HCT116 (cell line): Measurements from ENCODE around the gene RNU6-7. TPM values are rescaled to one million over a fixed set of nuclear protein-coding genes. Genes with fewer than 3 reads are reported as not detected.
A peak's percentile ranks its signal among the peaks of the same experiment; 100 is the strongest.

ENCODE experiments used
- ATAC-seq: fragments of 200-7000 bp; cut with Tn5 transposase; 2 replicates; pipeline ENCODE4 v1.9.1; 2020; ENCODE audit warnings: mild to moderate bottlenecking, moderate library complexity
- Bru-seq: library from RNA; stranded (reverse); fragments of 400-500 nt; gene quantifications from one replicate; lab custom pipeline; 2021; lab: Mats Ljungman, UMichigan
- BruChase-seq, 2 experiments: library from RNA; stranded (reverse); fragments of 400-500 nt; gene quantifications; one replicate each; lab custom pipeline; 2021; lab: Mats Ljungman, UMichigan
- BruUV-seq: library from RNA; stranded (reverse); fragments of 400-500 nt; replicated peaks from 2 replicates; lab custom pipeline; 2021; lab: Mats Ljungman, UMichigan
- CTCF ChIA-PET: fragments of 300-600 bp; sonication (Branson Sonifier 250); formaldehyde crosslinking; loops from one replicate; lab custom pipeline; 2021; ENCODE audit warnings: antibody characterized with exemption; lab: Charles Lee
- POLR2A ChIA-PET: fragments of 300-600, 350-600 bp; sonication (Branson Sonifier 250); formaldehyde crosslinking; loops from one replicate; lab custom pipeline; 2021; ENCODE audit warnings: antibody characterized with exemption; lab: Charles Lee
- RAD21 ChIA-PET, 2 experiments: fragments of 300-600 bp; sonication (Branson Sonifier 250); formaldehyde crosslinking; loops; one replicate each; lab custom pipeline; 2023; ENCODE audit warnings: low total read pairs in 2 of 2; ENCODE audit not compliant: uncharacterized antibody in 2 of 2, unreplicated experiment in 2 of 2, low non-redundant PET in 1 of 2; lab: Charles Lee
- DNase-seq: peaks from one replicate; pipeline ENCODE4 v3.0.0-alpha.2; 2010; ENCODE audit warnings: low read depth, low spot score
- H2AFZ ChIP-seq: fragments of 200-600 bp; shearing (Covaris generic), sonication (generic); 2 replicates; pipeline ENCODE4 v1.6.1; 2017; ENCODE audit warnings: low read depth, mixed run types, mixed read lengths, antibody characterized with exemption, low read length; ENCODE audit not compliant: poor library complexity, severe bottlenecking
- H3K27ac ChIP-seq: 2 replicates; pipeline ENCODE4 v1.5.1; 2012; ENCODE audit warnings: low read depth, low read length
- H3K27me3 ChIP-seq: fragments of 200-600 bp; sonication (generic); 2 replicates; pipeline ENCODE4 v1.6.1; 2016; ENCODE audit warnings: mixed run types, low read length, mixed read lengths; ENCODE audit not compliant: insufficient read depth
- H3K36me3 ChIP-seq, 2 experiments: fragments of 200-500 bp in 1 of 2; fragments of 200-600 bp in 1 of 2; sonication (Bioruptor generic) in 1 of 2; sonication (generic) in 1 of 2; 2 replicates each; pipeline versions ENCODE4 v1.5.1 to v1.6.1; 2014 to 2016; ENCODE audit warnings: low read length in 2 of 2, inconsistent platforms in 1 of 2, mixed read lengths in 1 of 2, mixed run types in 1 of 2; ENCODE audit not compliant: insufficient read depth in 2 of 2, control insufficient read depth in 1 of 2
- H3K4me1 ChIP-seq, 2 experiments: fragments of 200-600 bp in 1 of 2; sonication (generic) in 1 of 2; 2 replicates each; pipeline versions ENCODE4 v1.5.1 to v1.6.1; 2012 to 2017; ENCODE audit warnings: low read length in 2 of 2, inconsistent platforms in 1 of 2, mild to moderate bottlenecking in 1 of 2, mixed read lengths in 1 of 2, mixed run types in 1 of 2, moderate library complexity in 1 of 2; ENCODE audit not compliant: insufficient read depth in 2 of 2, control insufficient read depth in 1 of 2
- H3K4me2 ChIP-seq: fragments of 200-600 bp; sonication (generic); 2 replicates; pipeline ENCODE4 v1.6.1; 2017; ENCODE audit warnings: mixed run types, low read length, mixed read lengths
- H3K4me3 ChIP-seq, 2 experiments: fragments of 200-600 bp in 1 of 2; sonication (generic) in 1 of 2; replicated peaks in 1 of 2; 2 replicates each; pipeline ENCODE4 v1.5.1; 2011 to 2016; ENCODE audit warnings: low read length in 2 of 2, control low read depth in 1 of 2, low read depth in 1 of 2, mild to moderate bottlenecking in 1 of 2, mixed read lengths in 1 of 2, mixed run types in 1 of 2
- H3K79me2 ChIP-seq: fragments of 200-600 bp; sonication (generic); 2 replicates; pipeline ENCODE4 v1.6.1; 2017; ENCODE audit warnings: mild to moderate bottlenecking, mixed run types, low read length, moderate library complexity, mixed read lengths; ENCODE audit not compliant: insufficient read depth
- H3K9ac ChIP-seq: fragments of 200-600 bp; sonication (generic); 2 replicates; pipeline ENCODE4 v1.6.1; 2016; ENCODE audit warnings: low read length, mixed read lengths
- H3K9me2 ChIP-seq: fragments of 200-600 bp; sonication (generic), shearing (Covaris generic); 2 replicates; pipeline ENCODE4 v1.6.1; 2017; ENCODE audit warnings: mixed run types, mild to moderate bottlenecking, moderate library complexity; ENCODE audit not compliant: insufficient read depth
- H3K9me3 ChIP-seq, 2 experiments: fragments of 200-500 bp in 1 of 2; fragments of 200-600 bp in 1 of 2; sonication (Bioruptor generic) in 1 of 2; sonication (generic) in 1 of 2; 2 replicates each; pipeline ENCODE4 v1.6.1; 2014 to 2017; ENCODE audit warnings: low read length in 2 of 2, mixed read lengths in 2 of 2, inconsistent platforms in 1 of 2, low read depth in 1 of 2, mild to moderate bottlenecking in 1 of 2, mixed run types in 1 of 2, moderate library complexity in 1 of 2; ENCODE audit not compliant: control insufficient read depth in 1 of 2, insufficient read depth in 1 of 2
- H4K20me1 ChIP-seq: fragments of 200-600 bp; sonication (generic), shearing (Covaris generic); 2 replicates; pipeline ENCODE4 v1.6.1; 2017; ENCODE audit warnings: mixed run types, mild to moderate bottlenecking, moderate library complexity; ENCODE audit not compliant: insufficient read depth
- MAX ChIP-seq: IDR thresholded peaks from 2 replicates; pipeline ENCODE4 v1.6.1; 2012
- POLR2A ChIP-seq: IDR thresholded peaks from 2 replicates; pipeline ENCODE4 v1.7.0; 2011; ENCODE audit warnings: borderline replicate concordance; ENCODE audit not compliant: insufficient read depth, insufficient read length; ENCODE audit errors: extremely low read depth
- REST ChIP-seq: IDR thresholded peaks from 2 replicates; pipeline ENCODE4 v1.6.1; 2012; ENCODE audit warnings: low read depth
- SP1 ChIP-seq: IDR thresholded peaks from 2 replicates; pipeline ENCODE4 v1.6.1; 2012; ENCODE audit warnings: low read depth
- ZNF274 ChIP-seq: fragments of 200-500 bp; sonication (Bioruptor generic); IDR thresholded peaks from 2 replicates; pipeline ENCODE4 v1.6.1; 2014; ENCODE audit warnings: mild to moderate bottlenecking, low read depth, low read length, inconsistent platforms
- intact Hi-C: fragments of 100-400 bp; cut with micrococcal nuclease; formaldehyde crosslinking; loops from 2 replicates; pipeline ENCODE4 v1.10.0; 2022
- long read RNA-seq: library from polyadenylated mRNA; unstranded; transcript quantifications from one replicate; pipeline ENCODE4 v2.0.0, GENCODE V29; 2021; ENCODE audit not compliant: unreplicated experiment
- polyA plus RNA-seq: library from polyadenylated mRNA; unstranded; fragments of >200 nt; gene quantifications from 2 replicates; pipeline ENCODE4 v1.2.1, GENCODE V29; 2012; ENCODE audit warnings: missing spikeins
- total RNA-seq: library from RNA; stranded (reverse); gene quantifications from one replicate; pipeline ENCODE4 v1.2.1, GENCODE V29; 2021; ENCODE audit not compliant: unreplicated experiment

RNU6-7 gene
- total RNA-seq (not detected), Bru-seq, nascent RNA (not detected), BruChase-seq, experiment 1, labeled RNA remaining after a 6-hour chase (not detected), BruChase-seq, experiment 2, labeled RNA remaining after a 2-hour chase (not detected)
- polyA plus RNA-seq: not detected in 2 replicates
- long read RNA-seq: 0 reads

- TF ChIP-seq ZNF274 (no peak), MAX (no peak), SP1 (no peak), POLR2A (no peak)
- no peak for DNase-seq
- Histone ChIP-seq H2AFZ (peak within 1 kb of the TSS; percentile 69), H4K20me1 (no peaks in the 10 kb centered on the region), H3K4me3 (peak within 1 kb of the TSS; percentile 36 to 53), H3K9me2 (no peaks in the 10 kb centered on the region), H3K4me2 (peak within 1 kb of the TSS; percentile 78), H3K27me3 (no peaks in the 10 kb centered on the region), H3K9me3 (no peaks in the 10 kb centered on the region), H3K79me2 (no peaks in the 10 kb centered on the region), H3K27ac (peak within 1 kb of the TSS; percentile 21), H3K4me1 (peaks cover 25 to 45% of the 10 kb centered on the region in 2 experiments), H3K36me3 (no peaks in the 10 kb centered on the region), H3K9ac (peak within 1 kb of the TSS; percentile 20; the same call in 1 of the 2 replicates)
- no TSS peak for BruUV-seq
- POLR2A ChIA-PET: interaction anchor here (2.0 kb wide), 1 partner anchor 125 kb away, joined by 7 read pairs; the partner anchor contains the start of gene ARHGAP5
- CTCF ChIA-PET: no interaction called here
- RAD21 ChIA-PET: no interaction called here
- intact Hi-C loops: loop anchor here (2.0 kb wide), 1 partner anchor 125 kb away; the partner anchor contains the start of gene ARHGAP5
- ATAC-seq: no peak
Observed at GRCh38 chr14:32201816-32202490, at the start of gene RNU6-7. Gene RNU6-7 (plus strand): TSS chr14:32202045.

- Histone ChIP-seq H3K4me2 (no peak overlapping the region), H3K79me2 (no peaks in the 10 kb centered on the region), H3K36me3 (no peaks in the 10 kb centered on the region), H3K4me3 (no peak overlapping the region), H3K9ac (no peak overlapping the region), H3K4me1 (no peaks in the 10 kb centered on the region), H3K9me3 (no peaks in the 10 kb centered on the region), H4K20me1 (no peaks in the 10 kb centered on the region), H3K27ac (no peak overlapping the region), H3K9me2 (no peaks in the 10 kb centered on the region), H3K27me3 (no peaks in the 10 kb centered on the region), H2AFZ (no peak overlapping the region)
- no peak for TF ChIP-seq REST
- DNase-seq: no peak
- ChIA-PET POLR2A (no interaction called here), RAD21 (no interaction called here), CTCF (no interaction called here)
- no peak for ATAC-seq
- BruUV-seq: no TSS peak
- intact Hi-C loops: no loop called here
Observed at GRCh38 chr14:32166029-32166428, 35.8 kb upstream of the RNU6-7 start.
